Testis (tissue), 2 donors: ENCODE data around the gene SOWAHB.

Experiments used
- CTCF ChIP-seq, 3 experiments: fragments of 450-650 bp in 2 of 3; fragments of 200-600 bp in 1 of 3; sonication (generic) in 1 of 3; IDR thresholded peaks; one replicate each; pipeline ENCODE4 v1.5.1; 2016 to 2019; ENCODE audit warnings: antibody characterized with exemption in 3 of 3, mild to moderate bottlenecking in 2 of 3, moderate library complexity in 1 of 3
- POLR2A ChIP-seq: fragments of 450-650 bp; IDR thresholded peaks from one replicate; pipeline ENCODE4 v1.6.1; 2017; ENCODE audit warnings: antibody characterized with exemption, mild to moderate bottlenecking, moderate library complexity

- TF ChIP-seq CTCF (IDR thresholded peaks at IDR 0.05) (no peak), POLR2A (no peak)
Observed at GRCh38 chr4:76858319-76858718, 39.6 kb downstream of the SOWAHB start.
